HEK293T (cell line): ENCODE results near the gene VPS4B.

Experiments used
- CTCF ChIA-PET: fragments of 350-600 bp; formaldehyde crosslinking; extraction: SDS; loops from one replicate; lab custom pipeline; 2021; ENCODE audit warnings: antibody characterized with exemption, inconsistent platforms; lab: Yijun Ruan, JAX
- POLR2A ChIA-PET: fragments of 350-600 bp; formaldehyde crosslinking; extraction: SDS; loops from one replicate; lab custom pipeline; 2020; ENCODE audit warnings: antibody characterized with exemption, inconsistent platforms; lab: Yijun Ruan, JAX
- DNase-seq: peaks from one replicate; pipeline ENCODE4 v3.0.0; 2012; ENCODE audit warnings: mixed read lengths; ENCODE audit errors: extremely low spot score
- ARNT ChIP-seq: fragments of 450-650 bp; IDR thresholded peaks from 2 replicates; pipeline ENCODE4 v1.6.1; 2017; ENCODE audit warnings: mild to moderate bottlenecking
- BHLHE40 ChIP-seq: fragments of 450-650 bp; IDR thresholded peaks from 2 replicates; pipeline ENCODE4 v1.6.1; 2016; ENCODE audit warnings: mild to moderate bottlenecking, moderate library complexity, borderline replicate concordance
- CTBP1 ChIP-seq: fragments of 450-650 bp; IDR thresholded peaks from 2 replicates; pipeline ENCODE4 v1.6.1; 2016; ENCODE audit warnings: borderline replicate concordance
- ELF4 ChIP-seq: fragments of 450-650 bp; IDR thresholded peaks from 2 replicates; pipeline ENCODE4 v1.6.1; 2017; ENCODE audit warnings: antibody characterized with exemption
- FOXA1 ChIP-seq: fragments of 450-650 bp; IDR thresholded peaks from 2 replicates; pipeline ENCODE4 v1.6.1; 2016; ENCODE audit warnings: mild to moderate bottlenecking
- FOXK2 ChIP-seq: fragments of 450-650 bp; IDR thresholded peaks from 2 replicates; pipeline ENCODE4 v1.6.1; 2016; ENCODE audit warnings: mild to moderate bottlenecking
- FOXM1 ChIP-seq: fragments of 450-650 bp; IDR thresholded peaks from 2 replicates; pipeline ENCODE4 v1.6.1; 2017; ENCODE audit warnings: mild to moderate bottlenecking, borderline replicate concordance
- HDGF ChIP-seq: fragments of 450-650 bp; IDR thresholded peaks from 2 replicates; pipeline ENCODE4 v1.6.1; 2017; ENCODE audit warnings: antibody characterized with exemption, borderline replicate concordance
- L3MBTL2 ChIP-seq: fragments of 450-650 bp; conservative IDR thresholded peaks from 2 replicates; pipeline ENCODE4 v1.6.1; 2016; ENCODE audit warnings: mild to moderate bottlenecking
- LEF1 ChIP-seq: fragments of 450-650 bp; IDR thresholded peaks from 2 replicates; pipeline ENCODE4 v1.6.1; 2017; ENCODE audit warnings: mild to moderate bottlenecking, borderline replicate concordance
- NFRKB ChIP-seq: fragments of 450-650 bp; IDR thresholded peaks from 2 replicates; pipeline ENCODE4 v1.6.1; 2016; ENCODE audit warnings: mild to moderate bottlenecking, moderate library complexity
- SP1 ChIP-seq: fragments of 450-650 bp; IDR thresholded peaks from 2 replicates; pipeline ENCODE4 v1.6.1; 2017
- SUZ12 ChIP-seq: fragments of 450-650 bp; IDR thresholded peaks from 2 replicates; pipeline ENCODE4 v1.6.1; 2016; ENCODE audit warnings: mild to moderate bottlenecking
- TARDBP ChIP-seq: fragments of 450-650 bp; IDR thresholded peaks from 2 replicates; pipeline ENCODE4 v1.6.1; 2016
- ZNF384 ChIP-seq: fragments of 450-650 bp; IDR thresholded peaks from 2 replicates; pipeline ENCODE4 v1.6.1; 2016
- TF ChIP-seq, protein P1 (sequence below): fragments of 450-650 bp; IDR thresholded peaks from 2 replicates; pipeline ENCODE4 v1.6.1; 2016

VPS4B gene

DNA sequence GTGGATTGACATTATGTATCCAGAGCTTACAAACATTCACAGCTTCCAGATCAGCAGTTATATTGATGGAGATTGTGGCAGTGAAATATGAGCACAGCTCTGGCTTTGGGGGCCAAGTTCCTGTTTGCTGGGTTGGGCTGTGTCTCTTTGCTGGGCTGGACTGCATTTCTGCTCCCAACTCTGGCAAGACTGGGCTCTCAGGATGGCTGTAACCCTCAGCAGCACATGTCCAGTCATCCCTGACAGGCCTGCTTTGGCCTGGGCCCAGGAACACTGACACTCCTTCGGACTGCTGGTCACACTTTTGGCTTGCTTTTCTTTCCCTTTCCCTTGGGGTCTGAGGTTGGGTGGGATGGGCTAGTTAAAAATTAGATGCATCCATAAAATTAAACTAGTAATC, 17.9 kb upstream of the VPS4B start:
- DNase-seq: no peak
- POLR2A ChIA-PET: interaction anchor here (2.1 kb wide), 1 partner anchor 18 kb away, joined by 10 read pairs; the partner anchor contains the start of gene VPS4B

DNA sequence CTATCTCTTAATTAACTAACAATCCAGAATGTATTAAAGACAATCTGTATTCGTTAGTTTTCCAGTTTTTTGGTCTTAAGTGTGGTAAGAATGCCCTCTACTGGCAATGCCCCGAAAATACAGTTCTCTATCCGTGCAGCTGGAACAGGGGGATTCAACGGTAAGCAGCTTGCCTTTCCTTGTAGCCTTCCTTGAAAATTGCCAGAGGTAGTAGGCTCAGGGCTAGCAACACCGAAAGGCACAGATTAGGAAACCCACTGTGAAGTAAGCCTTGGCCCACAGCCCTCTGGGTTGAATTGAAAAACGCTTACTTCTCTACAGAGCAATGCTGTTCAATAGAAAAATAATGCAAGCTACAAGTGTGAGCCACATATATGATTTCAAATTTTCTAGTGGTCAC, 17.1 kb upstream of the VPS4B start:
- CTCF ChIA-PET: interaction anchor here (0.6 to 4.2 kb wide), 10 partner anchors 9 to 422 kb away, joined by 3 to 22 read pairs (median 5); no protein-coding TSS in a partner anchor
- TF ChIP-seq, protein P1, sequence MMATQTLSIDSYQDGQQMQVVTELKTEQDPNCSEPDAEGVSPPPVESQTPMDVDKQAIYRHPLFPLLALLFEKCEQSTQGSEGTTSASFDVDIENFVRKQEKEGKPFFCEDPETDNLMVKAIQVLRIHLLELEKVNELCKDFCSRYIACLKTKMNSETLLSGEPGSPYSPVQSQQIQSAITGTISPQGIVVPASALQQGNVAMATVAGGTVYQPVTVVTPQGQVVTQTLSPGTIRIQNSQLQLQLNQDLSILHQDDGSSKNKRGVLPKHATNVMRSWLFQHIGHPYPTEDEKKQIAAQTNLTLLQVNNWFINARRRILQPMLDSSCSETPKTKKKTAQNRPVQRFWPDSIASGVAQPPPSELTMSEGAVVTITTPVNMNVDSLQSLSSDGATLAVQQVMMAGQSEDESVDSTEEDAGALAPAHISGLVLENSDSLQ: no peak
- TF ChIP-seq FOXK2: no peak
- TF ChIP-seq ZNF384: no peak
- TF ChIP-seq TARDBP: no peak
- no peak for TF ChIP-seq L3MBTL2
- no peak for TF ChIP-seq SUZ12
- no peak for TF ChIP-seq ARNT
- POLR2A ChIA-PET: interaction anchor here (1.2 to 2.1 kb wide), 2 partner anchors 17 to 72 kb away, joined by 4 to 10 read pairs; partner anchors contain the start of gene VPS4B
- peak; percentile 52 for DNase-seq

More for the DNA sequence above, 17.9 kb upstream of the VPS4B start:
- no peak for TF ChIP-seq SP1
- CTCF ChIA-PET: interaction anchor here (1.5 to 4.2 kb wide), 2 partner anchors 99 to 423 kb away, joined by 6 to 22 read pairs; no protein-coding TSS in a partner anchor

DNA sequence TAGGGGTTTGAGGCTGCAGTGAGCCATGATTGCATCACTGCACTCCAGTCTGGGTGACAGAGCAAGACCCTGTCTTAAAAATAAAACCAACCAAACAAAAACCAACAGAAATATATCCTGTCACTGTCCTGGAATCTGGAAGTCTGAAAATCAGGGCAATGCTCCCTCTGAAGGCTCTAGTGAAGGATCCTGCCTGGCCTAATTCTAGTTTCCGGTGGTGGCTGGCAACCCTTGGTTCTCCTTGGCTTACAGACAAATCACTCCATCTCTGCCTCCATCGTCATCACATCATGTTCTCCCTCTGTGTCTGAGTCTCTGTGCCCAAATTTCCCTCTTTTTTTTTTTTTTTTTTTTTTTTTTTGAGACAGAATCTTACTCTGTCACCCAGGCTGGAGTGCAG, 15.9 kb upstream of the VPS4B start:
- TF ChIP-seq SP1: no peak
- TF ChIP-seq FOXK2: no peak
- TF ChIP-seq BHLHE40: no peak
- no peak for TF ChIP-seq L3MBTL2
- no peak for TF ChIP-seq TARDBP
- no peak for TF ChIP-seq HDGF
- TF ChIP-seq LEF1: no peak
- no peak for TF ChIP-seq SUZ12
- no peak for TF ChIP-seq ZNF384
- no peak for TF ChIP-seq FOXA1
- TF ChIP-seq CTBP1: no peak
- no peak for TF ChIP-seq ELF4
- TF ChIP-seq, protein P1: no peak
- POLR2A ChIA-PET: interaction anchor here (2.1 kb wide), 1 partner anchor 16 kb away, joined by 10 read pairs; the partner anchor contains the start of gene VPS4B
- CTCF ChIA-PET: interaction anchor here (0.8 to 4.2 kb wide), 3 partner anchors 76 to 97 kb away, joined by 4 to 22 read pairs (median 5); no protein-coding TSS in a partner anchor
- no peak for DNase-seq

DNA sequence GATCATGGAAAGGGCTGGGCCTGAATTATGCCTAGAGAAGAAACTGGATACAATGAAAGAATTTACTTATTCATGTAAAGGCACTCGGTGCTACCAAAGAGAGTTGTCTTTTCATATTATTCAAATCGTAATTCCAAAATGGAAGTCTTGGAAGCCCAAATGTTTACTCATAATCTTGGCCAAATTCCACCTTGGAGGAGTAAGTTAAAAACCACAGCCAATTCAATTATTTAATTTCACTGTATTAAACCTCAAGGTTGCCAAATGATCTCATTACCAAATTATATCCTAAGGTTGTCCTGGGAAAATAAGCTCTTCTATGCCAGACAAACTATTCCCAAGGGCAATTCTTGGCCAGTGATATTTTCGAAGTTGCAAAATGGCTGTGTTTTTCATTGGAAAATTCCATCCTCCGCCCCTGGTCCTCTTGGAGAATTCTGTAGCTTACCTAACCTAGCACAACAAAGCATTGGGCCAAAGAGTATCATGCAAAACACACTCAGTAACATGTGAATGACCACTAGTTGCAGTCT, 11.1 kb upstream of the VPS4B start:
- DNase-seq: no peak
- TF ChIP-seq L3MBTL2: no peak
- no peak for TF ChIP-seq SUZ12
- TF ChIP-seq SP1: no peak
- no peak for TF ChIP-seq BHLHE40
- no peak for TF ChIP-seq LEF1
- no peak for TF ChIP-seq ARNT
- TF ChIP-seq FOXM1: no peak
- no peak for TF ChIP-seq HDGF
- TF ChIP-seq FOXA1: no peak
- no peak for TF ChIP-seq CTBP1
- no peak for TF ChIP-seq ELF4
- no peak for TF ChIP-seq FOXK2
- TF ChIP-seq, protein P1: no peak
- no peak for TF ChIP-seq NFRKB
- TF ChIP-seq TARDBP: no peak
- no peak for TF ChIP-seq ZNF384
- POLR2A ChIA-PET: no interaction called here
- CTCF ChIA-PET: no interaction called here

DNA sequence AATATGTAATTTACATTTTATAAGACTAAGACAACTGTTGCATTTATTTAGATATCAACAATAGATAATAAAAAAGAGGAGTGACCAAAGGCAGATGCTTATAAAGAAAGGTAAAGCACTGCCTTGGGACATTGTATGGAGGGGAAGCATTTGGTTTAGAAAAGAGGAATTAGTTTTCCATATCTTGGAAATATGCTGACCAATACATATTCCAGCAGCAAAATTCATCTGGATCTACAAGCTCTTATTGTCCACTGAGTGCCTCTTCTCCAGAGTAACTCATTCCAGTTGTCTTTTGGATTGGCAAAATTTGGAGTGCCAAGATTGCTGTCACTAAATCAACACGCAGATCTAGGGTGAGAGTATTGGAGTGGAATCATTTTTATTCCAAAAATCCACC, 8.9 kb upstream of the VPS4B start:
- TF ChIP-seq NFRKB: no peak
- TF ChIP-seq FOXM1: no peak
- no peak for TF ChIP-seq TARDBP
- TF ChIP-seq ZNF384: no peak
- no peak for TF ChIP-seq FOXK2
- TF ChIP-seq L3MBTL2: no peak
- TF ChIP-seq SUZ12: no peak
- TF ChIP-seq ELF4: no peak
- TF ChIP-seq LEF1: no peak
- CTCF ChIA-PET: interaction anchor here (1.3 kb wide), 1 partner anchor 8 kb away, joined by 6 read pairs; no protein-coding TSS in a partner anchor
- DNase-seq: no peak
- POLR2A ChIA-PET: no interaction called here

DNA sequence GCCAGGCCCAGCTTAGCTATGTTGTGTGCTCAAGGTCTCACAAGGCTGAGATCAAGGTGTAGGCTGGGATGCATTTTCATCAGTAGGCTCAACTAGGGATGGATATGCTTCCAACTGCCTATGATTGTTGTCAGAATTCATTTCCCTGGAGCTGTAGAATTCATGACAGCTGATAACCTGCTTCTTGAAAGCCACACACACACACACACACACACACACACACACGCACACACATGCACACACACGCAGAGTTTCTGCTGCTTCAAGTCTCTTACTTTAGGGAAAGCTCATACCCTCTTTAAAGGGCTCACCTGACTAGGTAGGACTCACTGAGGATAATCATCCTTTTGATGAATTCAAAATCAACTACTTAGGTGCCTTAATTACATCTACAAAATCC, 8.2 kb upstream of the VPS4B start:
- TF ChIP-seq HDGF (no peak), TARDBP (no peak), BHLHE40 (no peak), LEF1 (no peak), SUZ12 (no peak), CTBP1 (no peak), ARNT (no peak), ZNF384 (no peak), FOXK2 (no peak), ELF4 (no peak), SP1 (no peak), FOXM1 (no peak), L3MBTL2 (no peak), FOXA1 (no peak), NFRKB (no peak)
- TF ChIP-seq, protein P1: no peak
- POLR2A ChIA-PET: no interaction called here
- CTCF ChIA-PET: interaction anchor here (1.3 kb wide), 1 partner anchor 9 kb away, joined by 6 read pairs; no protein-coding TSS in a partner anchor
- no peak for DNase-seq
